ENCODE measurements around the gene LNP1.

DNA sequence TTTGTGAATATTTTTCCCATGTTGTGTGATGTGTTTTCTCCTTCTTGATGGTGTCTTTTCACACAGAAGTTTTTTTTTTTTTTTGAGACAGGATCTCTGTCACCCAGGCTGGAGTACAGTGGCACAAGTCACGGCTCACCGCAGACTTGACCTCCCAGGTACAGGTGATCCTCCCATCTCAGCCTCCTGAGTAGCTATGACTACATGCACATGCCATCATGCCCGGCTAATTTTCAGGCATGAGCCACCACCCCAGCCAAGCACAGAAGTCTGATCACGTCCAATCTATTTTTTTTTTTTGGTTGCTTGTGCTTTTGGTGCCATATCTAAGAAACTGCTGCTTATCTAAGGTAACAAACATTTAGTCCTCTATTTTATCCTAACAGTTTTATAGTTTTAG is 25.0 kb upstream of the LNP1 start:
- TF ChIP-seq POLR2A (IDR thresholded peaks at IDR 0.05) (no peak), POLR2AphosphoS5 (IDR thresholded peaks at IDR 0.05) (no peak)
- TF ChIP-seq, protein P1, sequence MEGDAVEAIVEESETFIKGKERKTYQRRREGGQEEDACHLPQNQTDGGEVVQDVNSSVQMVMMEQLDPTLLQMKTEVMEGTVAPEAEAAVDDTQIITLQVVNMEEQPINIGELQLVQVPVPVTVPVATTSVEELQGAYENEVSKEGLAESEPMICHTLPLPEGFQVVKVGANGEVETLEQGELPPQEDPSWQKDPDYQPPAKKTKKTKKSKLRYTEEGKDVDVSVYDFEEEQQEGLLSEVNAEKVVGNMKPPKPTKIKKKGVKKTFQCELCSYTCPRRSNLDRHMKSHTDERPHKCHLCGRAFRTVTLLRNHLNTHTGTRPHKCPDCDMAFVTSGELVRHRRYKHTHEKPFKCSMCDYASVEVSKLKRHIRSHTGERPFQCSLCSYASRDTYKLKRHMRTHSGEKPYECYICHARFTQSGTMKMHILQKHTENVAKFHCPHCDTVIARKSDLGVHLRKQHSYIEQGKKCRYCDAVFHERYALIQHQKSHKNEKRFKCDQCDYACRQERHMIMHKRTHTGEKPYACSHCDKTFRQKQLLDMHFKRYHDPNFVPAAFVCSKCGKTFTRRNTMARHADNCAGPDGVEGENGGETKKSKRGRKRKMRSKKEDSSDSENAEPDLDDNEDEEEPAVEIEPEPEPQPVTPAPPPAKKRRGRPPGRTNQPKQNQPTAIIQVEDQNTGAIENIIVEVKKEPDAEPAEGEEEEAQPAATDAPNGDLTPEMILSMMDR (IDR thresholded peaks at IDR 0.05), result no peak
